Stimulated activated CD4-positive, alpha-beta T cell treated with anti-CD3 and anti-CD28 coated beads, Interleukin-12 subunit alpha, Interleukin-12 subunit beta, amount 100 ng/mL, for 48 hours (primary cell): ENCODE measurements around the gene MMD2.

Experiments
- DNase-seq, 3 donors: peaks; one replicate each; pipeline ENCODE4 v3.0.0-alpha.2; 2020; ENCODE audit warnings: low read depth in 2 of 3, low spot score in 1 of 3

The MMD2 gene

GRCh38 chr7:4959306-4959705, 319 bp upstream of the MMD2 start:
- no peak for DNase-seq

GRCh38 chr7:4957847-4958476, 1.0 kb downstream of the MMD2 start:
- DNase-seq, result no peak

GRCh38 chr7:4951903-4952636, 6.9 kb downstream of the MMD2 start:
- DNase-seq, result no peak

- DNase-seq, result no peak
Measured at GRCh38 chr7:4951304-4951703, 7.7 kb downstream of the MMD2 start.

GRCh38 chr7:4948402-4948801, 10.6 kb downstream of the MMD2 start:
- DNase-seq, result no peak

GRCh38 chr7:4945949-4946348, 13.0 kb downstream of the MMD2 start:
- DNase-seq, result no peak

- no peak for DNase-seq
Measured at GRCh38 chr7:4944939-4945338, 14.0 kb downstream of the MMD2 start.

- no peak for DNase-seq
Measured at GRCh38 chr7:4943297-4943696, 15.7 kb downstream of the MMD2 start.

GRCh38 chr7:4939971-4940728, 18.8 kb downstream of the MMD2 start:
- no peak for DNase-seq

GRCh38 chr7:4937411-4937810, 21.6 kb downstream of the MMD2 start:
- no peak for DNase-seq

GRCh38 chr7:4934419-4935025, 24.5 kb downstream of the MMD2 start:
- DNase-seq, result no peak

- DNase-seq, result no peak
Measured at GRCh38 chr7:4931943-4932342, 27.0 kb downstream of the MMD2 start.

- DNase-seq, result no peak
Measured at GRCh38 chr7:4929005-4929404, 30.0 kb downstream of the MMD2 start.

GRCh38 chr7:4928445-4928844, 30.5 kb downstream of the MMD2 start:
- DNase-seq, result no peak

GRCh38 chr7:4919969-4920766, 38.8 kb downstream of the MMD2 start:
- DNase-seq, result no peak

- DNase-seq, result no peak
Measured at GRCh38 chr7:4916113-4916512, 42.9 kb downstream of the MMD2 start.

- no peak for DNase-seq
Measured at GRCh38 chr7:4911111-4911828, 47.7 kb downstream of the MMD2 start.

GRCh38 chr7:4906682-4907081, 52.3 kb downstream of the MMD2 start:
- no peak for DNase-seq

- no peak for DNase-seq
Measured at GRCh38 chr7:4905171-4905570, 53.8 kb downstream of the MMD2 start.

GRCh38 chr7:4904346-4904745, 54.6 kb downstream of the MMD2 start:
- no peak for DNase-seq
